Spleen (tissue), 11 donors: ENCODE measurements around the gene TPCN2. TPM values are rescaled to one million over a fixed set of nuclear protein-coding genes. Genes with fewer than 3 reads are reported as not detected.

Source experiments
- DNase-seq: peaks from one replicate; pipeline ENCODE4 v3.0.0-alpha.2; 2020
- H3K27ac ChIP-seq, 8 donors: fragments of 200-600 bp; sonication (generic) in 7 of 8; 1 replicate in 4 of 8; 2 replicates in 4 of 8; pipeline versions ENCODE4 v1.5.0 to v1.8.0; 2016 to 2021; ENCODE audit warnings: inconsistent platforms in 4 of 8, mild to moderate bottlenecking in 4 of 8, moderate library complexity in 1 of 8
- H3K27me3 ChIP-seq, 7 donors: fragments of 200-600 bp; sonication (generic) in 6 of 7; replicated peaks in 1 of 7; 1 replicate in 4 of 7; 2 replicates in 3 of 7; pipeline versions ENCODE4 v1.5.0 to v1.8.0; 2016 to 2021; ENCODE audit warnings: inconsistent platforms in 3 of 7, mild to moderate bottlenecking in 1 of 7
- H3K36me3 ChIP-seq, 6 donors: fragments of 200-600 bp; sonication (generic) in 5 of 6; 1 replicate in 4 of 6; 2 replicates in 2 of 6; pipeline versions ENCODE4 v1.5.0 to v1.8.0; 2016 to 2021; ENCODE audit warnings: inconsistent platforms in 2 of 6
- H3K4me1 ChIP-seq, 6 donors: fragments of 200-600 bp; sonication (generic) in 5 of 6; 1 replicate in 3 of 6; 2 replicates in 3 of 6; pipeline versions ENCODE4 v1.5.0 to v1.8.0; 2016 to 2021; ENCODE audit warnings: inconsistent platforms in 3 of 6
- H3K4me3 ChIP-seq, 8 donors: fragments of 200-600 bp; sonication (generic) in 7 of 8; 1 replicate in 4 of 8; 2 replicates in 4 of 8; pipeline versions ENCODE4 v1.5.0 to v1.8.0; 2016 to 2021; ENCODE audit warnings: inconsistent platforms in 4 of 8, mild to moderate bottlenecking in 4 of 8, moderate library complexity in 2 of 8
- H3K9me3 ChIP-seq, 8 donors: fragments of 200-600 bp; sonication (generic) in 7 of 8; 1 replicate in 4 of 8; 2 replicates in 4 of 8; pipeline versions ENCODE4 v1.5.0 to v1.8.0; 2016 to 2021; ENCODE audit warnings: inconsistent platforms in 4 of 8
- CTCF ChIP-seq, 11 experiments: fragments of 200-600 bp in 7 of 11; fragments of 450-650 bp in 4 of 11; sonication (generic) in 4 of 11; IDR thresholded peaks in 8 of 11; conservative IDR thresholded peaks in 3 of 11; 1 replicate in 7 of 11; 2 replicates in 4 of 11; pipeline versions ENCODE4 v1.4.0 to v1.8.0; 2016 to 2021; ENCODE audit warnings: antibody characterized with exemption in 11 of 11, inconsistent platforms in 4 of 11, mild to moderate bottlenecking in 1 of 11
- POLR2A ChIP-seq, 3 donors: fragments of 450-650 bp; IDR thresholded peaks; one replicate each; pipeline ENCODE4 v1.5.1; 2017; ENCODE audit warnings: antibody characterized with exemption in 3 of 3, mild to moderate bottlenecking in 1 of 3
- POLR2AphosphoS5 ChIP-seq, 3 donors: sonication (generic); formaldehyde crosslinking; IDR thresholded peaks; one replicate each; pipeline ENCODE4 v1.5.1; 2017; ENCODE audit warnings: antibody characterized with exemption in 3 of 3
- WGBS, 5 donors: extraction: QIAGEN DNeasy Blood & Tissue Kit in 3 of 5; methylation state at CpG; one replicate each; pipeline versions ENCODE4 v1.1.5 to v1.1.7; 2013 to 2018; 5-methylcytosine and 5-hydroxymethylcytosine counted together
- intact Hi-C: fragments of 100-400 bp; cut with DNase I; formaldehyde crosslinking; loops from one replicate; pipeline ENCODE4 v1.15.0; 2023; ENCODE audit warnings: low total_unique reads
- polyA plus RNA-seq, 3 donors: library from polyadenylated mRNA; stranded (reverse); fragments of 200-250 nt; gene quantifications; one replicate each; pipeline ENCODE4 v1.2.1, GENCODE V29; 2013
- total RNA-seq, 7 donors: library from RNA; depleted of rRNA in 3 of 7; stranded (reverse); fragments of >200 nt in 3 of 7; fragmentation: NEBNext Ultra II Directional in 4 of 7; extraction: Animal tissue kit (Norgen Biotek cat#: 25700) in 4 of 7; gene quantifications; one replicate each; pipeline versions ENCODE4 v1.1.0 to v1.2.1, GENCODE V29; 2016 to 2021
- donor health status: healthy with polysubstance abuse.
- donor health status: DM: no; HTN: no; CAD: no; lungs with moderate emphysema.
- donor health status: DM: no; HTN: no; CAD: no.
- donor health status: Bipolar disorder and iron deficiency.
- donor health status: healthy.
- donor health status: DM: no; HTN: no; CAD: no.
- donor health status: DM: yes; HTN: yes; CAD: no.

TPCN2 gene
- total and polyA plus RNA-seq, 10 donors: 3.6 to 30.4 (median 24.1) TPM

GRCh38 chr11:69164824-69165223 lies 116.1 kb downstream of the TPCN2 start:
- Histone ChIP-seq H3K4me1 (peaks cover 6 to 15% (median 11%) of the 10 kb centered on the region in 6 donors), H3K27me3 (no peaks in the 10 kb centered on the region), H3K9me3 (peaks cover 0 to 19% (median 4%) of the 10 kb centered on the region in 8 donors), H3K36me3 (no peaks in the 10 kb centered on the region), H3K4me3 (no peak overlapping the region), H3K27ac (no peak overlapping the region)
- no peak for TF ChIP-seq POLR2A (IDR thresholded peaks at IDR 0.05)
- TF ChIP-seq CTCF (IDR thresholded peaks at IDR 0.05 in 8 of 11, conservative IDR thresholded peaks at IDR 0.05 in 3 of 11): no peak
- TF ChIP-seq POLR2AphosphoS5 (IDR thresholded peaks at IDR 0.05): no peak
- intact Hi-C loops: no loop called here
- DNase-seq: no peak
- 70 to 81% (median 73%) methylated on average over 10 of the region's 10 CpGs for WGBS, 5 donors

- H3K36me3 ChIP-seq: no peaks in the 10 kb centered on the region
- peaks cover 0 to 19% (median 4%) of the 10 kb centered on the region in 8 donors for H3K9me3 ChIP-seq
- H3K27me3 ChIP-seq: no peaks in the 10 kb centered on the region
- no peak for DNase-seq
- peaks cover 6 to 15% (median 11%) of the 10 kb centered on the region in 6 donors for H3K4me1 ChIP-seq
- intact Hi-C loops: no loop called here
- no peak overlapping the region for H3K27ac ChIP-seq
- TF ChIP-seq CTCF (IDR thresholded peaks at IDR 0.05 in 8 of 11, conservative IDR thresholded peaks at IDR 0.05 in 3 of 11) (no peak), POLR2AphosphoS5 (IDR thresholded peaks at IDR 0.05) (no peak), POLR2A (IDR thresholded peaks at IDR 0.05) (no peak)
- 86 to 97% (median 96%) methylated on average over 2 of the region's 2 CpGs for WGBS, 5 donors
- H3K4me3 ChIP-seq: no peak overlapping the region
These were observed 117.0 kb downstream of the TPCN2 start for GRCh38 chr11:69165775-69166174.

GRCh38 chr11:69166218-69167115 lies 117.7 kb downstream of the TPCN2 start:
- DNase-seq: peak; percentile 62
- Histone ChIP-seq H3K9me3 (peaks cover 0 to 19% (median 4%) of the 10 kb centered on the region in 8 donors), H3K27me3 (no peaks in the 10 kb centered on the region), H3K4me3 (no peak overlapping the region), H3K4me1 (peaks cover 6 to 15% (median 11%) of the 10 kb centered on the region in 6 donors), H3K36me3 (no peaks in the 10 kb centered on the region), H3K27ac (no peak overlapping the region)
- intact Hi-C loops: no loop called here
- peak in 1 of 3 donors; percentile 20 for TF ChIP-seq POLR2AphosphoS5 (IDR thresholded peaks at IDR 0.05)
- TF ChIP-seq CTCF (IDR thresholded peaks at IDR 0.05 in 8 of 11, conservative IDR thresholded peaks at IDR 0.05 in 3 of 11): peak in 1 of 11 experiments; percentile 6
- no peak for TF ChIP-seq POLR2A (IDR thresholded peaks at IDR 0.05)
- 24 to 40% (median 32%) methylated on average over 13 to 21 of the region's 21 CpGs for WGBS, 5 donors
